IPS-18c (cell line): Measurements from ENCODE around the gene MAN2A2.
A peak's percentile ranks its signal among the peaks of the same experiment; 100 is the strongest.
"Not testable (repeated sequence)": the region's sequence is repeated elsewhere in the genome, so short reads cannot be mapped to it uniquely, and the experiment has no call there.

Experiments used
- H3K4me3 ChIP-seq: 2 replicates; pipeline ENCODE4 v1.7.0; 2013; ENCODE audit warnings: low read depth, mild to moderate bottlenecking, low read length, moderate library complexity; ENCODE audit not compliant: insufficient read depth
- H3K9me3 ChIP-seq: one replicate; pipeline ENCODE4 v1.6.1; 2013; ENCODE audit warnings: mild to moderate bottlenecking, low read length, moderate library complexity; ENCODE audit not compliant: control insufficient read depth, insufficient read depth

The MAN2A2 gene

DNA sequence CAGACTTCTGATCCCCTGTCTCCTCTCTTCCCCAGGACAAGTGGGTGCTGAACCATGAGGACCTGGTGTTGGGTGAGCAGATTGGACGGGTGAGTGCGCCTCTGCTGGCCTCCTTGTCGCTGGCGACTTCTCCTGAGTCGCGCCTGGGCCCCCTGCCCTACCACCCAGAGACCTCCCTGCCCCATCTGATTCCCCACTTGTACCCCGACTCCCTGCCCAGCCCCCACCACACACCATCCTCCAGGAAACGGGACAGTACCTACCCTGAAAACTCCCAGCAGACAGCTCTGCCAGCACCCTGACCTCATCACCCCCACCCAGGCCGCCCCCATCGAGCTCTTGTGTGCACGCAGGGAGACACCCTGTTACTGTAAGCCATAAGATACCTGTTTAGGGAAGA lies 11.1 kb upstream of the MAN2A2 start:
- H3K9me3 ChIP-seq = no peaks in the 10 kb centered on the region
- H3K4me3 ChIP-seq = no peak overlapping the region

DNA sequence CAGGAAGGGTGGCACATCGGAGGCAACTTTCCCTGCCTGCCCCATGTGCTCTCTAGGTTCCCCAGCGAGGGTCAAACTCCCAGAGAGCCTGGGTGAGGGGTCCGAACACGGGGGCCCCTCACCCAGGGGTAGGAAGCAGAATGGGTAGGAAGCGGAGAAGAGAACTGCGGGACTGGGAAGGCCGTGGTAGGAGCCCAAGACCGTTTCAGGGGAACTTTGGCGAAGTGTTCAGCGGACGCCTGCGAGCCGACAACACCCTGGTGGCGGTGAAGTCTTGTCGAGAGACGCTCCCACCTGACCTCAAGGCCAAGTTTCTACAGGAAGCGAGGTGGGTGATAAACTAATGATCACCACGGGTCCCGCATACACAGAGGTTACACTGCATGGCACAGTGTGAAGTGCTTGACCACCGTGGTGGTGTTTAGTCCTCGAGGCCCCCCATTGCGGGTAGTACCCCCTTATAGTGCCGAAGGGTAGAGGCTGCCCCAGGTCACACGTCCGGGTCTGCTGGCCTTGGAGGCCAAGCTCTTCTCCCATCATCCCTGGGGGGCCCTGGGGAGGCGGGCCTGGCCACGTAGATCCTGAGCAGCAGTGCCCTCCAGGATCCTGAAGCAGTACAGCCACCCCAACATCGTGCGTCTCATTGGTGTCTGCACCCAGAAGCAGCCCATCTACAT lies 10.5 kb upstream of the MAN2A2 start:
- H3K9me3 ChIP-seq = no peaks in the 10 kb centered on the region
- no peak overlapping the region for H3K4me3 ChIP-seq

DNA sequence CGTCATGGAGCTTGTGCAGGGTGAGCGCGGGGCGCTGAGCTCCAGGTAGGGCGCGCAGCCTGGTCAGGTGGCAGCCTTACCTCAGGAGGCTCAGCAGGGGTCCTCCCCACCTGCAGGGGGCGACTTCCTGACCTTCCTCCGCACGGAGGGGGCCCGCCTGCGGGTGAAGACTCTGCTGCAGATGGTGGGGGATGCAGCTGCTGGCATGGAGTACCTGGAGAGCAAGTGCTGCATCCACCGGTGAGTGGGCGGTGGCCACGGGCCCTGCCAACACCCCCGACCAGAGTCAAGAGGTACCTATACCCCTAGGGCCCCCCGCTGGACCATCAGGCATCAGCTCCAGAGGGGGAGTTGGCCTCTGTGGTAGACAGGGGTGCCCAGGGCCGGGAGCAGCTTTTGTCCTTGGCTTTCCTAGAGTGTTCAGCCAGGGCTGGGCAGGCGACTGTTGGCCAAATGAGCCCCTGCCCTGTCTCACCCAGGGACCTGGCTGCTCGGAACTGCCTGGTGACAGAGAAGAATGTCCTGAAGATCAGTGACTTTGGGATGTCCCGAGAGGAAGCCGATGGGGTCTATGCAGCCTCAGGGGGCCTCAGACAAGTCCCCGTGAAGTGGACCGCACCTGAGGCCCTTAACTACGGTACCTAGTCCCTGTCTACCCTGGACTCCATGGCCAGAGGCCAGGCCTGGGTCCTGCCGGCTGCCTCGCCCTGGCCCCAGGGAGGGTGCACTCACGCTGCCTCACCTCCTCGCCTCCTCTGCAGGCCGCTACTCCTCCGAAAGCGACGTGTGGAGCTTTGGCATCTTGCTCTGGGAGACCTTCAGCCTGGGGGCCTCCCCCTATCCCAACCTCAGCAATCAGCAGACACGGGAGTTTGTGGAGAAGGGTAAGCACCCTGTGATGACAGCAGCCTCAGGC lies 9.7 kb upstream of the MAN2A2 start:
- no peak overlapping the region for H3K4me3 ChIP-seq
- no peaks in the 10 kb centered on the region for H3K9me3 ChIP-seq

DNA sequence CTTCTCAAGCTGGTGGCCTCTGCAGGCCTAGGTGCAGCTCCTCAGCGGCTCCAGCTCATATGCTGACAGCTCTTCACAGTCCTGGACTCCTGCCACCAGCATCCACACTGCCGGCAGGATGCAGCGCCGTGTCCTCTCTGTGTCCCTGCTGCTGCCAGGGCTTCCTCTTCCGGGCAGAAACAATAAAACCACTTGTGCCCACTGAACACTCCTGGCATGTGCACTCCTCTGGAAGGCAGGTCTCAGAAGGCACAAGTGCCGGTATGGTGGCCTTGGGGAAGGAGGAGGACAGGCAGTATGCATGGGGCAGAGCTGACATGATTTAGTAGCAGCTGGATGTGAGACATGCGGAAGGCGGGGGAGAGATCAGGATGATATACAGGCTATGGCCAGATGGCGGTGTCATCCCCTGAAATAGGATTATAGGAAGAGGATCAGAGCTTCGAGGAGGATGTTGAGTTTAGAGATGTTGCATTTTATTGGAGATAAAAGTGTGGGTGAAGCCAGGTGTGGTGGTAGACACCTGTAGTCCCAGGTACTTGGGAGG lies 7.5 kb upstream of the MAN2A2 start:
- H3K4me3 ChIP-seq = no peak overlapping the region
- no peaks in the 10 kb centered on the region for H3K9me3 ChIP-seq

DNA sequence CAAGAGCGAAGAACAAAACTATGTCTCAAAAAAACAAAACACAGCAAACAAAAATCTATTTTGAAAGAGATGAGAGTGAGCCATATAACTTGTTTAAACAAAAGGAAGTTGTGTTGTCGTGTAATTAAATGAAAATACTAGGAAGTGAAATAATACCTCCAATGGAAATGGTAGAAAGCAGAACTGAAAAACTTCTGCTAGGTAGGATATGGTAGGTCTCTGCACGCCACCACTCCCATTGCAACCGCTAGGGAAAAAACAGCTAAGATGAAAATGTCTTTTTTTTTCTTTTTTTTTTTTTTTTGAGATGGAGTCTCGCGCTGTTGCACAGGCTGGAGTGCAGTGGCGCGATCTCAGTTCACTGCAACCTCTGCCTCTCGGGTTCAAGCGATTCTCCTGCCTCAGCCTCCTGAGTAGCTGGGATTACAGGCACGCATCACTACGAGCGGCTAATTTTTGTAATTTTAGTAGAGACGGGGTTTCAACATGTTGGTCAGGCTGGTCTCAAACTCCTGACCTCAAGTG lies 5.9 kb upstream of the MAN2A2 start:
- H3K4me3 ChIP-seq, H3K9me3 ChIP-seq: not testable (repeated sequence)

DNA sequence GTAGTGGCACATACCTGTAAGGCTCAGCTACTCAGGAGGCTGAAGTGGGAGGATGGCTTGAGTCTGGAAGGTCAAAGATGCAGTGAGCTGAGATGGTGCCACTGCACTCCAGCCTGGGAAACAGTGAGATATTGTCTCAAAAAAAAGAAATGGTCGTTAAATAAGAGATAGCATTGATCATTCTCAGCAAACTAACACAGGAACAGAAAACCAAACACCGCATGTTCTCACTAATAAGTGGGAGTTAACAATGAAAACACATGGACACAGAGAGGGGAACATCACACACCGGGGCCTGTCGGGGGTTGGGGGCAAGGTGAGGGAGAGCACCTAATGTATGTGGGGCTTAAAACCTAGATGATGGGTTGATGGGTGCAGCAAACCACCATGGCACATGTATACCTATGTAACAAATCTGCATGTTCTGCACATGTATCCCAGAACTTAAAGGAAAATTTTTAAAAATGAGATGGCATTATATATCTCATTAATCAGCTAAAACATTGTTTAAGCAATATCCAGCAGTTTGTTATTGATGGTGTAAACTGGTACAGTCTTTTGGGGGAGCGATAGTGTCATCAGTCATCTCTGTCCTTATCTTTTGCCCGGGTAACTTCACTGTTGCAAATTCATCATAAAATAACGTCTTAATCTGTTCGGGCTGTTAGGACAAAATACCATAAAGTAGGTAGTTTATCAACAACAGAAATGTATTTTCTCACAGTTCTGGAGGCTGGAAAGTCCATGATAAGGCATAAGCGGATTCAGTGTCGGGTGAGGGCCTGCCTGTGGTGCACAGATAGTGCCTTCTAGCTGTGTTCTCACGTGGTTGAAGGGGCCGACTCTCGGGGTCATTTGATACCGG lies 1.7 kb upstream of the MAN2A2 start:
- no peaks in the 10 kb centered on the region for H3K9me3 ChIP-seq
- peak overlapping the region; percentile 61; the same call in 1 of the 2 replicates for H3K4me3 ChIP-seq

DNA sequence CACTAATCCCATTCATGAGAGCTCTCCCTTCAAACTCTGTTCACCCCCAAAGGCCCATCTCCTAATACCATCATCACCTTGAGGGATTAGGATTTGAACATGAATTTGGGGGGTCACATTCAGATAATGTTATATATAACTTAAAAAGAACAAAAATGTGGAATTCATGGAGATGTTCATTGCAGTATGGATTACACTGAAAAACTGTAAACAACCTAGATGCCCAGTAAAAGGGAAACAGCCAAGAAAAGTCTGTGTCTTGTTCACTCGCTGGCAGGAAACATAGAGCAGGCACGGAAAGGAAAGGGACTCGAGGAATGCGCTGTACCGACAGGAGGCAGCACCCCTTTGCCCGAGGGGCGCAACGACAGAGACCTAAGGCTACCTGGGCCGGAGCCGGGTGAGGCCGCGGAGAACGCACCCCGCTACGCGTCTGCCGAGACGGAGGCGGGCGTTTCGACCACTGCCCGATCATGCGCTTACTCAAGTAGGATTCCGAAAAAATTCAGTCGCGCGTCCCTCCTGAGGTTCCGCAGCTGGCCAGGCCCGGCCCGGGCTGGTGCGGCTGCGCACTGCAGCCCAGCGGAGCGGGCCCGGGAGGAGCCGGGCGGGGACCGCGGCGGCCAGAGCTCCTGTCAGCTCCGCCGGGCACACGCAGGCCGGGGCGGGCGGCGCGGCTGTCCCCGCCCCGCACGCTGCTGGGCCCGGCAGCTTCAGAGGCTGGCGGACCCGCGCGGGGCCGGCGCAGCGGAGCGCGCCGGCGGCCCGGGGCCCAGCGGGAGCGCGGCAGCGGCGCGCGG lies 862 bp upstream of the MAN2A2 start:
- Histone ChIP-seq H3K4me3 (peak overlapping the region; percentile 61), H3K9me3 (no peaks in the 10 kb centered on the region)

DNA sequence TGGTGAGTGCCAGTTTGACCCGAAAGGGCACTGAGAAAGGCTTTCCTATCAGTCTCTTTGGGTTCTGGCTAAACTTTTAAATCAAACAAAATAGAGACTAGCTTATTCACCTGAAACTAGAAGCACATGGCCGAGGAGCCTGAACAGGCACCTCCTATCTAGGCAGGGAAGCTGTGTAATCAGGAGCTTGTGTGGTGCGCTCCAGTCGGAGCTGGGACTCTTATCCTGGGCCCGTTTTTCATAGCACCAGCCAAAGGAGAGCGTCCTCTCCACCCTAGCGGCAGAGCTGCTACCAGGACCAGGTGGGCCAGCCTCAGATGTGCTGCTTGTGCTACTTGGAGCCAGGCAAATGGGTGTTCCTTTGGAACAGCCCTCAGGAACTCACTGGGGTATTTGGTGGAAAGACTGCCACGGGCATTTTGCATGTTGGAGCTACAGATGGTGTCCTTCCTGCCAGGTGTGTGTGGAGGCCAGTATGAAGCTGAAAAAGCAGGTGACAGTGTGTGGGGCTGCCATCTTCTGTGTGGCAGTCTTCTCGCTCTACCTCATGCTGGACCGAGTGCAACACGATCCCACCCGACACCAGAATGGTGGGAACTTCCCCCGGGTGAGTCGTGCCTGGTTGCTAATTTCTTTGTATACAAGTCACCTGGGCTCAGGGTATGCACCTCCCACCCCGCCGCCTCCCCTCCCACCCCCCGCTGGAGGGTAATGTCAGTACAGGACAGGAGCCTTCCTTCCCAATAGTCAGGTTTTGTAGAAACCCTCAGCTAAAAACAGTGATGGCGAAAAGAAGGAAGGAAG lies 833 bp downstream of the MAN2A2 start:
- Histone ChIP-seq H3K9me3 (no peaks in the 10 kb centered on the region), H3K4me3 (peak overlapping the region; percentile 61)

DNA sequence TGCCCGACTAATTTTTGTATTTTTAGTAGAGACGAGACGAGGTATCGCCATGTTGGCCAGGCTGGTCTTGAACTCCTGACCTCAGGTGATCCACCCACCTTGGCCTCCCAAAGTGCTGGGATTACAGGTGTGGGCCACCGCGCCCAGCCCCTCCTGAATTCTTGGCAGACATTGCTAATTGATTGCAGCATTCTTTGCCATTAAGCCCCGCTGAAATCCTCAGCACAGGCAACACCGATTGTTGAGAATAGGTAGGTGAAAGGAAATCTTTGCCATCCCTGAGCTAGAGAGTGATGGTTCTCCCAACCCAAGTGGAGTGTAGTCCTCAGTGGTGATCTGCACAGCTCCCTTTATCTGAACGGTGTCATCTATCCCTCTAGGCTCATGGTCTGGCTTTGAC lies 1.6 kb downstream of the MAN2A2 start:
- no peak overlapping the region for H3K4me3 ChIP-seq
- no peaks in the 10 kb centered on the region for H3K9me3 ChIP-seq

DNA sequence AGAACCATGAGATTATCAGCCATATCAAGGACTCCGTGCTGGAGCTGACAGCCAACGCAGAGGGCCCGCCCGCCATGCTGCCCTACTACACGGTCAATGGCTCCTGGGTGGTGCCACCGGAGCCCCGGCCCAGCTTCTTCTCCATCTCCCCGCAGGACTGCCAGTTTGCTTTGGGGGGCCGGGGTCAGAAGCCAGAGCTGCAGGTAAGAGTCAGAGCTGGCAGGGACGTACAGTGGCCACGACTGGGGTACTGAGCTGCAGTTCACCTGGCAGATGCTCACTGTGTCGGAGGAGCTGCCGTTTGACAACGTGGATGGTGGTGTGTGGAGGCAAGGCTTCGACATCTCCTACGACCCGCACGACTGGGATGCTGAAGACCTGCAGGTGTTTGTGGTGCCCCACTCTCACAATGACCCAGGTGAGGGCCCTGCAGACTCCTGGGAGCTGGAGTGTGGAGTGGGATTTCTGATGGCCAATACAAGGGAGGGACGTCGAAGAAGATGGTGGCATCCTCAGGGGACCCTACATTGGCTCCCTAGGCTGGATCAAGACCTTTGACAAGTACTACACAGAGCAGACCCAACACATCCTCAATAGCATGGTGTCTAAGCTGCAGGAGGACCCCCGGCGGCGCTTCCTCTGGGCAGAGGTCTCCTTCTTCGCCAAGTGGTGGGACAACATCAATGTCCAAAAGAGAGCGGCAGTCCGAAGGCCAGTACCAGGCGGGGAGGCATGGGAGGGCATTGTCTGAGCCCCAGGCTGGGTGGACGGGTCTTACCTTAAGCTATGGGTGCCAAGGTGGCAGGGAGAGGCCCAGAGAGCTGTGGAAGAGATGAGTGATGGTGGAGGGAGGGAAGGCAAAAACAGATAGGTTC lies 2.4 kb downstream of the MAN2A2 start:
- no peak overlapping the region for H3K4me3 ChIP-seq
- no peaks in the 10 kb centered on the region for H3K9me3 ChIP-seq

DNA sequence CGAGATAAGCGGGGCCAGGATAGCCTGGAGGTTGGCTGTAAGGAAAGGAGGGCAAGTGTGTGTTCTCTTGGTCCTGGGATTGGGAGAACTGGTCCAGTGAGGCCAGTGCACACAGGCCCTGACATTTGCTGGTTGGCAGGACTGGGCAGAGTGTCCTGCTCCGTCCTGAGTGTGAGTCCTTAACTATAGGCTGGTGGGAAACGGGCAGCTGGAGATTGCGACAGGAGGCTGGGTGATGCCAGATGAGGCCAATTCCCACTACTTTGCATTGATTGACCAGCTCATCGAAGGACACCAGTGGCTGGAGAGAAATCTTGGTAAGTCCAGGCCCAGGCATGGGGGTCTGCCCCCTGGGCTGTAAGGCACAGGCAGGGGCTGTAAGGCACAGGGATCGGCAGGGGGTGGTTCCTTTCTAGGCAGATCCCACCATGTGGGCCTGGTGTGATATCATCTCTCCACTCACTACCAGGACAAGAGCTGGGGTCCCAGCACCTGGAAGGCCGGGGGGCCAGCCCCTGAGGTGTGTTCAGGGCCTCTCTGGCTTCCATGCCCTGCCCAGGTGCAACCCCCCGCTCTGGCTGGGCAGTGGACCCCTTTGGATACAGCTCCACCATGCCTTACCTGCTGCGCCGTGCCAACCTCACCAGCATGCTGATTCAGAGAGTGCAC lies 3.2 kb downstream of the MAN2A2 start:
- no peaks in the 10 kb centered on the region for H3K9me3 ChIP-seq
- no peak overlapping the region for H3K4me3 ChIP-seq

- Histone ChIP-seq H3K4me3 (no peak overlapping the region), H3K9me3 (no peaks in the 10 kb centered on the region)
Measured at GRCh38 chr15:90907051-90907660, 4.1 kb downstream of the MAN2A2 start.

- no peaks in the 10 kb centered on the region for H3K9me3 ChIP-seq
- H3K4me3 ChIP-seq = no peak overlapping the region
Measured at GRCh38 chr15:90907838-90908507, 4.9 kb downstream of the MAN2A2 start.

DNA sequence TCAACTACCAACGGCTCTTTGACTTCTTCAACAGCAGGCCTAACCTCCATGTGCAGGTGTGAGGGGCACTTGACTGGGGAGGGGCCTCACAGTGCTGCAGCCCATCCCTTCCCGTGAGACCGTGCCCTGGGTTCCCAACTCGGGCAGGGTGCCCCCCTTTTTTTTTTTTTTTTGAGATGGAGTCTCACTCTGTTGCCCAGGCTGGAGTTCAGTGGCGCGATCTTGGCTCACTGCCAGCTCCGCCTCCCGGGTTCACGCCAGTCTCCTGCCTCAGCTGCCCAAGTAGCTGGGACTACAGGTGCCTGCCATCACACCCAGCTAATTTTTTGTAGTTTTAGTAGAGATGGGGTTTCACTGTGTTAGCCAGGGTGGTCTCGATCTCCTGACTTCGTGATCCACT lies 6.3 kb downstream of the MAN2A2 start:
- H3K9me3 ChIP-seq, H3K4me3 ChIP-seq: not testable (repeated sequence)
